ENCODE measurements around the gene PBX1. TPM values are rescaled to one million over a fixed set of nuclear protein-coding genes. Genes with fewer than 3 reads are reported as not detected.

Gene PBX1
- total RNA-seq, 2 donors from 2014 or later, result 59.9 to 79.2 TPM

DNA sequence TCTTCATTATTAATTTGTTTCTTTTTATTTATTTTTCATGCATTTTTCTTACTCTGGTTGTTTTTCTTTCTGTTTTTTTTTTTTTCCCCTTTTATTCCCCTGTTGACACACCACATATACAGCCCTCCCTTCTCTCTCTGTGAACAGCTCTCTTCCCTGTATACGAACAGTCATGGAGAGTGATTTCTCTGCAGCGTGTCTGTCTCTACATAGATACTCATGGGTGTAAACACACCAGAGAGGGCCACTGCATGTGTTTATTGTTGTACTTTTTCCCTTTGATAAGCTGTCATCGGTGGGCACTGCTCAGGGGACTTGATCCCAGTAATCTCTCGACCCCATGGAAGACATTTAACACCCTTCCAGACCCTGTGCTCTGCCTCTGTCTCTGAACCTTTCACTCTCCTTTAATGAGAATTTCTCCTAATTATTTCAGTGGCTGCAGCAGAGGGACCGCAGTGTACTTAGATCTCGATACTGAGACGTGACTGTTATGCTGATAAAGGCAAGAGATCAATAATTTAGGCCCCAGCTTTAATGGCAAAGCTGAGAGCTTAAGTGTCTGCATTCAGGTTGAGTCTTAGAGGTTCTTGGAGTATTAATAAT is 113.1 kb downstream of the PBX1 start:
- no peaks in the 10 kb centered on the region for H3K9me3 ChIP-seq (ENCODE audit: control insufficient read depth, low read length)
- Mint-ChIP-seq H3K4me3 (no peak overlapping the region), H3K9me3 (no peaks in the 10 kb centered on the region), H3K27me3 (ENCODE audit: insufficient read depth) (no peaks in the 10 kb centered on the region), H3K36me3 (ENCODE audit: low read depth) (peaks cover 7% of the 10 kb centered on the region), H3K27ac (no peak overlapping the region), H3K4me1 (peaks cover 23% of the 10 kb centered on the region)
- H3K36me3 ChIP-seq (ENCODE audit: control insufficient read depth, insufficient read depth, low read length), result no peaks in the 10 kb centered on the region
- H3K27me3 ChIP-seq (ENCODE audit: control insufficient read depth, insufficient read depth, low read length, poor library complexity, severe bottlenecking), result no peaks in the 10 kb centered on the region
- peaks cover 4% of the 10 kb centered on the region for H3K4me1 ChIP-seq (ENCODE audit: control insufficient read depth, insufficient read depth, low read length)
- peak overlapping the region; percentile 55 for H3K27ac ChIP-seq (ENCODE audit: low read depth, low read length)
- DNase-seq, result no peak
- 79 to 90% methylated on average over 4 to 7 of the region's 7 CpGs for WGBS, 2 experiments (ENCODE audit: insufficient coverage in 1 of 2, insufficient read length in 1 of 2)
- H3K9ac ChIP-seq (ENCODE audit: extremely low read depth, low read length, poor library complexity, severe bottlenecking), result no peak overlapping the region
- H3K4me3 ChIP-seq (ENCODE audit: low read length), result no peak overlapping the region
- no peak for TF ChIP-seq CTCF (conservative IDR thresholded peaks at IDR 0.05)

GRCh38 chr1:164672588-164672987 is 113.6 kb downstream of the PBX1 start:
- 96 to 100% methylated on average over 2 to 3 of the region's 3 CpGs for WGBS, 2 experiments (ENCODE audit: insufficient coverage in 1 of 2, insufficient read length in 1 of 2)
- no peak for TF ChIP-seq CTCF (conservative IDR thresholded peaks at IDR 0.05)
- Mint-ChIP-seq H3K27me3 (ENCODE audit: insufficient read depth) (no peaks in the 10 kb centered on the region), H3K27ac (no peak overlapping the region), H3K9me3 (no peaks in the 10 kb centered on the region), H3K4me3 (no peak overlapping the region), H3K36me3 (ENCODE audit: low read depth) (peaks cover 10% of the 10 kb centered on the region), H3K4me1 (peaks cover 20% of the 10 kb centered on the region)
- Histone ChIP-seq H3K9ac (ENCODE audit: extremely low read depth, low read length, poor library complexity, severe bottlenecking) (no peak overlapping the region), H3K4me1 (ENCODE audit: control insufficient read depth, insufficient read depth, low read length) (peaks cover 4% of the 10 kb centered on the region), H3K27me3 (ENCODE audit: control insufficient read depth, insufficient read depth, low read length, poor library complexity, severe bottlenecking) (no peaks in the 10 kb centered on the region), H3K36me3 (ENCODE audit: control insufficient read depth, insufficient read depth, low read length) (no peaks in the 10 kb centered on the region), H3K4me3 (ENCODE audit: low read length) (no peak overlapping the region), H3K27ac (ENCODE audit: low read depth, low read length) (peak overlapping the region; percentile 36), H3K9me3 (ENCODE audit: control insufficient read depth, low read length) (no peaks in the 10 kb centered on the region)
- no peak for DNase-seq

- 87 to 91% methylated on average over 9 to 14 of the region's 14 CpGs for WGBS, 2 experiments (ENCODE audit: insufficient coverage in 1 of 2, insufficient read length in 1 of 2)
- DNase-seq, result peak; percentile 85
Observed at GRCh38 chr1:164673584-164674214, 114.7 kb downstream of the PBX1 start.

More at GRCh38 chr1:164673584-164674214, 114.7 kb downstream of the PBX1 start:
- Histone ChIP-seq H3K9me3 (ENCODE audit: control insufficient read depth, low read length) (no peaks in the 10 kb centered on the region), H3K36me3 (ENCODE audit: control insufficient read depth, insufficient read depth, low read length) (no peaks in the 10 kb centered on the region), H3K4me1 (ENCODE audit: control insufficient read depth, insufficient read depth, low read length) (no peaks in the 10 kb centered on the region), H3K27me3 (ENCODE audit: control insufficient read depth, insufficient read depth, low read length, poor library complexity, severe bottlenecking) (no peaks in the 10 kb centered on the region), H3K9ac (ENCODE audit: extremely low read depth, low read length, poor library complexity, severe bottlenecking) (no peak overlapping the region), H3K4me3 (ENCODE audit: low read length) (no peak overlapping the region), H3K27ac (ENCODE audit: low read depth, low read length) (no peak overlapping the region)
- Mint-ChIP-seq H3K27me3 (ENCODE audit: insufficient read depth) (no peaks in the 10 kb centered on the region), H3K27ac (no peak overlapping the region), H3K36me3 (ENCODE audit: low read depth) (peaks cover 12% of the 10 kb centered on the region), H3K4me1 (peaks cover 16% of the 10 kb centered on the region), H3K4me3 (no peak overlapping the region), H3K9me3 (no peaks in the 10 kb centered on the region)
- peak; percentile 96 for TF ChIP-seq CTCF (conservative IDR thresholded peaks at IDR 0.05)

Measured in endodermal cell (in vitro differentiated cells).